Cortex of kidney (tissue), 1 donor: Measurements from ENCODE around the gene CTDSP1.

ENCODE experiments used
- DNase-seq: peaks from one replicate; lab custom pipeline; 2025; lab: John Stamatoyannopoulos, UW

Gene CTDSP1

DNA sequence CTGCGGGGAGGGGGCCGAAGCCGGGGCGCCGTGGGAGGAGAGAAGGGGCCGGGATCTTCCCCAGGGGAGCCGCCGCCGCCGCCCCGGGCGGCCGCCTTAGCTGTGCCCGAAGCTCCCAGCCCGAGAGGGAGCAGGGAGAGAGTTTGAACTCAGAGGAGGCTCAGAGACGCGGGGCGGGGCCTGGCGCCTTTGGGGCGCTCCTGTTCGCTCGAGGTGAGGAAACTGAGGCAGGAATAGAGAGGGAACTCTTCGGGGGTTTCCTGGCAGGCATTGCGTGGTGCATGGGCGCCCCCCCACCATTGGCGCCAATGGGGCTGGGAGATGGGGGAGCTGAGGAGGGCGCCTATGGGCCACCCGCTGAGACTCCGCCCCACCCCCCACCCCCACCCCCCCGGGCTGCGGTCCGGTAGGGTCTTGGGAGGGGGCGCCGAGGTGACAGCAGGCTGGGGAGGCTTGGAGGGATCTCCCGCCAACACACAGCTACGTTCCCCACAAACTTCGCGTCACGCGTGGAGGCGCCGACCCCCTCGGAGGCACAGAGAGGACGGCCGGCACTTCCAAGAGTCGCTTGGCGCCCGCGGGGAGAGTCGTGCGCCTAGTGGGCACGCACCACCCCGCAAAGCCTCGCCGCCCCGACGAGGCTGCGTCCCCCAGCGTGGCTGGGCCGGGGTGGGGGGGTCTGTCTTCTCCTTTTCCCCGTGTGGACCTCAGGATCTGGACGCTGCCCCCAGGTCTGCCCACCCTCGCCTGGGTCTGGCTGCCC lies 680 bp downstream of the CTDSP1 start:
- no peak for DNase-seq

DNA sequence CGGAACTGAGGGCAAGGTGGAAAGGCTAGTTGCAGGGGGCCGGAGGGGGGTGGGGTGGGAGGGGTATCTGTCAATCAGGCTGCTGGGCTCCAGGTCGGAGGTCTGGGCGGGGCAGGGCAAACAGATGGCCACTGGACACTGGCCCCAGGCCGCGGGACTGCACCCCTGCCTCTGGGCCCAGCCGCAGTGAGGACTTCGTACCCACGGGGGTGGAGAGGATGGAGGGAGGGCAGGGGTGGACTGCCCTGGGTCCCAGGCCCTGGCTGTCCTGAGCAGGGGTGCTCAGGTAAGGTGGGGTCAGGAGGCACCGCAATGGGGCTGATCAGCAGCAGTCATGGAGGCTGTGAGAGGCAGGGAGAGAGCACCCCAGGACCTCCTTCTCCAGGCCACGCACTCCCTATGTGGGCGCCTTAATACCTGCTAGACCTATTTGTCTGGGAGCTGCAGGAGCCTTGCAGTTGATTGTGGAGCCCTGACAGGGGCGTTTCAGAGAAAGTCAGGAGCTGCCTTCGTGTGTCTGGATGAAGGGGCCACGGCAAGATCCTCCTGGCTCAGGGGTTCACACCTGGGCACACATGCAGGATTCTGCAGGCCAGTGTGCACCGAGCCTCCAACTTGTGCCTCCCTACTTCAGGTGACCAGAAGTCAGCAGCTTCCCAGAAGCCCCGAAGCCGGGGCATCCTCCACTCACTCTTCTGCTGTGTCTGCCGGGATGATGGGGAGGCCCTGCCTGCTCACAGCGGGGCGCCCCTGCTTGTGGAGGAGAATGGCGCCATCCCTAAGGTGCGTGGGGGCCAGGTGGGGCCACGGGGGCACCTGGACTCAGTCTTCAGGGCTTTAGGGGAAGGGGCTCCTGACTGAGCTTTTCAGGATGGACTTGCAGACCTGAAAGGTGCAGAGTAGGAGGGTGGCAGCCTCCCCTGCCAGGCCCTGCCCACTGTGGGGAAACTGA lies 1.5 kb downstream of the CTDSP1 start:
- no peak for DNase-seq

DNA sequence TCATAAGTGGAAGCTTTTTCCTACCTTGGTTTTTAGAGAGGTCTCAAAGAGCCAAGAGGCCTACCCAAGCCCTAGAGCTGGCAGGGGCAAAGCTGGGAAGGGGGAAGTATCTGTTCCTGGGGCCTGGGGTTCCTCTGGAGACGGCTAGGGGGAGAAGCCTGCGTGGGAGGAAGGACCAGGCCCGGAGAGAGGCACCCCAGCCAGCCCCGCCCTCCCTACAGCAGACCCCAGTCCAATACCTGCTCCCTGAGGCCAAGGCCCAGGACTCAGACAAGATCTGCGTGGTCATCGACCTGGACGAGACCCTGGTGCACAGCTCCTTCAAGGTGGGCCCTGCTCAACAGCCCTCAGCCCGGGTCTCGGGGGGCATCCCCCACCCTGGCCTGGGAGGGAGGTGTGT lies 2.2 kb downstream of the CTDSP1 start:
- no peak for DNase-seq

DNA sequence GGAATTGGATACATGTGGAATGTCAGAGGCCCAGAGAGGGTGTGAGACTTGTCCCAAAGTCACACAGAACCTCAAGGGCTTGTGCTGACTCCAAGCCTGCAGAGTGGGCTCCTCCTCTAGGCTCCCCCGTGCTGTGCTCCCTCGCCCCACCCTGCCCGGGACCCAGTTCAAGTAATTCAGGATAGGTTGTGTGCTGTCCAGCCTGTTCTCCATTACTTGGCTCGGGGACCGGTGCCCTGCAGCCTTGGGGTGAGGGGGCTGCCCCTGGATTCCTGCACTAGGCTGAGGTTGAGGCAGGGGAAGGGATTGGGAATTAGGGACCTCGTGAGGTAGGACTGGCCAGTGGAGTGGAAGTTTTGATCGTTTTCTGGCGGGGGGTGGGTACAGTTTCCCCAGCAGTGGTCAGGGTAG lies 2.8 kb downstream of the CTDSP1 start:
- no peak for DNase-seq

DNA sequence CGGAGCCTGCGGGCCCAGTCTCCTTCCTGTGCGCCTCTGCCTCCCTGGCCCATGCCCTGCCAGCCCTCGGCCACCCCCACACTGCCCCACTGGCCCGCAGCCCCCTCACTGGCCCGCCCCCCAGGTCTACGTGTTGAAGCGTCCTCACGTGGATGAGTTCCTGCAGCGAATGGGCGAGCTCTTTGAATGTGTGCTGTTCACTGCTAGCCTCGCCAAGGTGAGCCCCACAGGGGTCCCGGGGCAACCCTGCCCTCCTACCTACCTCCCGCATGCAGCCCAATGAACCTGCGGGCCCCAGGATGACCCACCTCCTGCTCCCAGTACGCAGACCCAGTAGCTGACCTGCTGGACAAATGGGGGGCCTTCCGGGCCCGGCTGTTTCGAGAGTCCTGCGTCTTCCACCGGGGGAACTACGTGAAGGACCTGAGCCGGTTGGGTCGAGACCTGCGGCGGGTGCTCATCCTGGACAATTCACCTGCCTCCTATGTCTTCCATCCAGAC lies 3.3 kb downstream of the CTDSP1 start:
- DNase-seq: no peak

DNA sequence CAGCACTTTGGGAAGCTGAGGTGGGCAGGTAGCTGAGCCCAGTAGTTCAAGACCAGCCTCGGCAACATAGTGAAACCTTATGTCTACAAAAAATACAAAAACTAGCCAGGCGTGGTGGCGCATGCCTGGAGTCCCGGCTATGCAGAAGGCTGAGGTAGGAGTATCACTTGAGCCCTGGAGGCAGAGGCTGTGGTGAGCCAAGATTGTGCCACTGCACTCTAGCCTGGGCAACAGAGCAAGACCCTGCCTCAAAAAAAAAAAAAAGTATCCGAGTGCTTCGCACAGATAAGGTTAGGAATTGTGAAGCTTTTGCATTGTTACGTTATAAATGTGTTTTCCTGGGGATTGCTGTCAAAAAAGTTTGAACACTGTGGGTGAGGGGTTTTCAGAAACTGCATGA lies 4.1 kb downstream of the CTDSP1 start:
- DNase-seq: no peak

DNA sequence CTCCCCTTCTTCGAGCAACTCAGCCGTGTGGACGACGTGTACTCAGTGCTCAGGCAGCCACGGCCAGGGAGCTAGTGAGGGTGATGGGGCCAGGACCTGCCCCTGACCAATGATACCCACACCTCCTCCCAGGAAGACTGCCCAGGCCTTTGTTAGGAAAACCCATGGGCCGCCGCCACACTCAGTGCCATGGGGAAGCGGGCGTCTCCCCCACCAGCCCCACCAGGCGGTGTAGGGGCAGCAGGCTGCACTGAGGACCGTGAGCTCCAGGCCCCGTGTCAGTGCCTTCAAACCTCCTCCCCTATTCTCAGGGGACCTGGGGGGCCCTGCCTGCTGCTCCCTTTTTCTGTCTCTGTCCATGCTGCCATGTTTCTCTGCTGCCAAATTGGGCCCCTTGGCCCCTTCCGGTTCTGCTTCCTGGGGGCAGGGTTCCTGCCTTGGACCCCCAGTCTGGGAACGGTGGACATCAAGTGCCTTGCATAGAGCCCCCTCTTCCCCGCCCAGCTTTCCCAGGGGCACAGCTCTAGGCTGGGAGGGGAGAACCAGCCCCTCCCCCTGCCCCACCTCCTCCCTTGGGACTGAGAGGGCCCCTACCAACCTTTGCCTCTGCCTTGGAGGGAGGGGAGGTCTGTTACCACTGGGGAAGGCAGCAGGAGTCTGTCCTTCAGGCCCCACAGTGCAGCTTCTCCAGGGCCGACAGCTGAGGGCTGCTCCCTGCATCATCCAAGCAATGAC lies 4.8 kb downstream of the CTDSP1 start:
- no peak for DNase-seq

DNA sequence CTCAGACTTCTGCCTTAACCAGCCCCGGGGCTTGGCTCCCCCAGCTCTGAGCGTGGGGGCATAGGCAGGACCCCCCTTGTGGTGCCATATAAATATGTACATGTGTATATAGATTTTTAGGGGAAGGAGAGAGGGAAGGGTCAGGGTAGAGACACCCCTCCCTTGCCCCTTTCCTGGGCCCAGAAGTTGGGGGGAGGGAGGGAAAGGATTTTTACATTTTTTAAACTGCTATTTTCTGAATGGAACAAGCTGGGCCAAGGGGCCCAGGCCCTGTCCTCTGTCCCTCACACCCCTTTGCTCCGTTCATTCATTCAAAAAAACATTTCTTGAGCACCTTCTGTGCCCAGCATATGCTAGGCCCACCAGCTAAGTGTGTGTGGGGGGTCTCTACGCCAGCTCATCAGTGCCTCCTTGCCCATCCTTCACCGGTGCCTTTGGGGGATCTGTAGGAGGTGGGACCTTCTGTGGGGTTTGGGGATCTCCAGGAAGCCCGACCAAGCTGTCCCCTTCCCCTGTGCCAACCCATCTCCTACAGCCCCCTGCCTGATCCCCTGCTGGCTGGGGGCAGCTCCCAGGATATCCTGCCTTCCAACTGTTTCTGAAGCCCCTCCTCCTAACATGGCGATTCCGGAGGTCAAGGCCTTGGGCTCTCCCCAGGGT lies 5.5 kb downstream of the CTDSP1 start:
- DNase-seq: no peak

DNA sequence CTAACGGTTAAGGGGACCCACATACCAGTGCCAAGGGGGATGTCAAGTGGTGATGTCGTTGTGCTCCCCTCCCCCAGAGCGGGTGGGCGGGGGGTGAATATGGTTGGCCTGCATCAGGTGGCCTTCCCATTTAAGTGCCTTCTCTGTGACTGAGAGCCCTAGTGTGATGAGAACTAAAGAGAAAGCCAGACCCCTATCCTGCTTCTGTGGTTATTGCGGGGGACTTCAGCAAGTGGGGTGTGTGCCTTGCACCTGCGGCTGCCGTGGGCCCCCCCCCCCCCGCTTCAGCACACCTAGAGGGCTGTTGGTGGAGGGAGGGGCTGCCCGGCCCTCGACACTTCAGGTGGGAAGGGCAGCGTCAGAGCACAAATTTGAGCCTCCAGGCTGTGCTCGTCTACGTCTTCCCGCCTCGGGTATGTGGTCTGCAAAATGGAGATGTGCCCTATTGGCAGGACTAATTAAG lies 6.1 kb downstream of the CTDSP1 start:
- DNase-seq: no peak

DNA sequence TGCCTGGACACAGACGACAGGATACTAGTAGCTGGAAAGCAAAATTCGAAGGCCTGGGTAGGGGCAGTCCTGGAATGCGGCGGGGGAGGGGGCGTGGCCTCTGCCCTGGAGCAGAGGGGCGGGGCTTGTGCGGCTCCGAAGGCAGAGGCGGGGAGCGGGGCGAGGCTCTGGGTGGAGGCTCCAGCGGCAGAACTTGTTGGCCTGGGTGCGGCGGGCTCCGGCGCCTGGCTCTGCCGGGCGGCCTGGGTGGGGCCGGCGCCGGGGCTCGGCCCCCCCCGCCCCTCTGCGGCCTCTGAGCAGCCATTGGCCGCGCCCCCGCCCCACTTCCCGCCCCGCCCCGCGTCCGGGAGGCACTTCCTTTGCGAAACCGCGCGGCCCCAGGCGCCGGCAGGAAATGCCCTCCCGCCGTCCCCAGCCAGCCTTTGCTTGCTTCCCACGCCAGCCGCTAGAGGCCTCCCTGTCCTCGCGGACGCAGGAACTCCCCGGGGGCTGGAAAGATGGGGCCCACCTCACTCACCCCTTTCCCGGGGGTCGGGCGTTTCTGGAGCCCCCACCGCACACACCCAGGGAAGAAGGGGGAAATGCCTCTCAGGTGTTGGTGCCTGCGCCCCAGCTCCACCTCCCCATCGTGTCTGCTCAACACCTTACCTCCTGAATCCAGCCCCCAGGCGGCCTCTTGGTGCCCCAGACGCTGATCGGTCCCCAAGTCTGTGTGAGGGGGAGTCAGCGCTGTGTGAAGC lies 6.7 kb downstream of the CTDSP1 start:
- peak; percentile 78 for DNase-seq

DNA sequence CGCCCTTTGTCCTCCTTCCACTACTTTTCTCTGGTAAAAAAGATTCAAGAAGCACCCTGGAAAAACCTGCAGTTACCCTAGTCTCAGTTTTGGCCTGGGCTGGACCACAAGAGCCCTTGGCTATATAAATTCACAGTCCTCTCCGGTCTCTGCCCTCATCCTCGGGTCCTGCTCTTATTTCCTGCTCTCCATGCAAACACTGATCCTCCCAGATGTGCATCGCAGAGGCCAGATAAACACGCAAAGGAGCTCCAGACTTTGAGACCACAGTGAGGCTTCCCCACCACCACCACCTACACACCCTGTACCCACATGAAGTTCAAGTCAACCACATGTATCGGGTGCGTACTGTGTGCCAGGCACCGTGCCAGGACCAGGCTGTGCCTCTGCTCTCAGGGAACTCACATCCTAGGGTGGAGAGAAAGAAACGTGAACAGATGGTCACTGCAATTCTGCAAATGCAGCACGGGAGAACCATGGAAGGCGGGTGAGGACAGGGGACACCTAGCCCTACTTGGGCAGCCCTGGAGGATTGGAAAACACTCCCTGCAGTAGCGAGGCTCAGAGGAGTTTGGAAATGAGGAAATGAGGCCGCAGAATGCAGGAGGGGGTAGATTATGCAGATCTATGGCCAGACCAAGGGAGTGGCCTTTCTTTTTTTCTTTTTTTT lies 7.4 kb downstream of the CTDSP1 start:
- no peak for DNase-seq

DNA sequence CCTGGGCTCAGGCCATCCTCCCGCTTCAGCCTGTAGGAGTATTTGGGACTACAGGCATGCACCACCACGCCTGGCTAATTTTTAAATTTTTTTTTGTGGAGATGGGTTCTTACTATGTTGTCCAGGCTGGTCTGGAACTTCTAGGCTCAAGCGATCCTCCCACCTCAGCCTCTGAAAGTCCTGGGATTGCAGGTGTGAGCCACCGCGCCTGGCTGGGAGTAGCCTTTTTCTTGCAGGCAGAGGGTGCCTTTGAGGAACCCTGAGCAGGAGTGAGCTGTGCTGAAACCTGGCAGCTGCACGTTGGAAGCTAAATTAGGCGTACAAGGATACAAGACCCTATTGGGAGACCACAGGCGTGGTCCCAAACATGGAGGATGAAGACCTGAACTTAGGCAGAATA lies 8.0 kb downstream of the CTDSP1 start:
- no peak for DNase-seq

DNA sequence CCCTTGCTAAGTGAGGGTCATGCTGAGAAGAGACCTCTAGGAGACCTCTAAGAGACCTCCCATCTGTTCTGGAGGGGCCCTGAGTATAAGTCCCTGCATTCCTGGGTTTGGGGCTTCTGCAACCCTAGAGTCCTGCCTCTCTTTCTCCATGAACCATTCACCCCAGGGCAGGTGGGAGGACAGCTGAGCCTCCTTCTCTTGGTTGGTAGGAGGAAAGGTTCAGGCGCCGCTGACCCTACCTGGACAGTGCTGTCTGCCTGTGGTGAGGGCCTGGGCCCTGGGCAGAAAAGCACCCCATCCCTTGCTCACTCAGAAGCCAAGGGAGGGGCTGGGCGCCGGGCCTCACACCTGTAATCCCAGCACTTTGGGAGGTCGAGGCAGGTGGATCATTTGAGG lies 18.7 kb downstream of the CTDSP1 start:
- no peak for DNase-seq

DNA sequence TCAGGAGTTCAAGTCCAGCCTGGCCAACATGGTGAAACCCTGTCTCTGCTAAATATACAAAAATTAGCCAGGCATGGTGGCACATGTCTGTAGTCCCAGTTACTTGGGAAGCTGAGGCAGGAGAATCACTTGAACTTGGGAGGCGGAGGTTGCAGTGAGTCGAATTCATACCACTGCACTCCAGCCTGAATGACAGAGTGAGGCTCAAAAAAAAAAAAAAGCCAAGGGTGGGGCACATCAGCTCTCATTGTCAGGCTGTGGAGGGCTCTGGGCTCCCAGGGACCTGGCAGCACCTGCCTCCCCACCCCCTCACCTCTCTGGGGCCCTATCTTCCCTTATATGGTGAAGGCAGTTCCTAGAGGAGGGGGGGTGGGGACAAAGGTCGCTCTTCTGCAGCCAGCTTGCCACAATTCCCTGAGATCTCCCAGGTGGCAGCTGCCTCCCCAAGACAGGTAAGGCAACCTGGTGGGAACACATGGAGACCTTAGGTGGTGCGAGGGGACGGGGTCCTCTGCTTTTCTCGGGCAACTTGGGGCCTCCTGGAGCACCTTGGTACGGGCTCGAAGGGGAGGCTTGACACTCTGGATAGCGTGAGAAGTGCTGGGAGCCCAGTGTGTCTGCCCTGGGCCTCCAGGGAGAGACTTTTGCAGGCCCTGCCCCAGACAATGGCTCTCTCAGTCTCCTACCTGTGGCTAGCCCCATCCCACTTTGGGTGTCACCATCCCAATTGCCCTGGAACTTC lies 19.2 kb downstream of the CTDSP1 start, which contains the start of gene VIL1:
TSS of gene VIL1 (plus strand) at position 407 of the 742 bp plus-strand sequence. CDS start 4,656 bp downstream, outside the sequence.
- no peak for DNase-seq

DNA sequence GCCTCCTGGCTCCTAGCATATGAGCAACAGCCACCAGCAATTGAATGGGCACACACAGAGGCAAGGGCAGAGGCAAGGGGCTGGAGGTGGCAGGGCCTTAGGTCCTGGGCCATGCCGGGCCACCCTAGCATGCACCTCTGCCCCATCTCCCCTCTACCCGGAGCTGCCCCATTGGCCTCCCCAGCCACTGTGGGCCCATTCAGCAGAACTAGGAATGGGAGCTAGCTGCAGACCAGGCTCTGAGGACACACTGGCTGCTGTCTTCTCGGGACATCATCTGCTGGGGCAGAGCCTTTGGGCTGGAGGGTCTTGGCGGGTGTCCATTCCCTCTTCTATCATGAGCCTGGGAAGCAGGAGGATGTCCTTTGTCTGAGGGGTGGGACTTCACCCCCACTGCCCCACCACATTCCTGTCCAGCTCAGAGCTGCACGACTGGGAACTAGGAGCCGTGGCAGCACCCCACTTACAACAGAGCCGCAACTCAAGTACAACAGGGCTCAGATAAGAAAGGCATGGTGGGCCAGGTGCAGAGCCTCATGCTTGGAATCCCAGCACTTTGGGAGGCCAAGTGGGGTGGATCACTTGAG lies 20.1 kb downstream of the CTDSP1 start:
- no peak for DNase-seq

DNA sequence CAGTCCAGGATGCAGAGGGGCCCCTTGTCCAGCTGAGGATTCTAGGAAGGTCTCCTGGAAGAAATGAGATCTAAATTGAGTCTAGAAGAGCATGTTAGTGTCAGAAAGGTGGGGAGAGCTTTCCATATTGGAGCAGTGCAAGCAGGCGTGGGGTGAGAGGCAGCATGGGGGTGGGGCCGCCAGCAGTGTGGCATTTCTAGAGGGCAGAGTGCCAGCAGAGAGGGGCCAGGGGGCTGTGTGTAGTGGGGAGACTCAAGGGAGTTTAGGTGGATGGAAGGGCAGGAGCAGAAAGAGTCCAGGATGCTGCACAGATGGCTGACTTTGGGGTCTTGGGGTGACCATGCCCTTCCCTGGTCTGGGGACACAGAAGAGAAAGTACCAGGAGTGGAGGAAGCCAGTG lies 21.4 kb downstream of the CTDSP1 start:
- no peak for DNase-seq

DNA sequence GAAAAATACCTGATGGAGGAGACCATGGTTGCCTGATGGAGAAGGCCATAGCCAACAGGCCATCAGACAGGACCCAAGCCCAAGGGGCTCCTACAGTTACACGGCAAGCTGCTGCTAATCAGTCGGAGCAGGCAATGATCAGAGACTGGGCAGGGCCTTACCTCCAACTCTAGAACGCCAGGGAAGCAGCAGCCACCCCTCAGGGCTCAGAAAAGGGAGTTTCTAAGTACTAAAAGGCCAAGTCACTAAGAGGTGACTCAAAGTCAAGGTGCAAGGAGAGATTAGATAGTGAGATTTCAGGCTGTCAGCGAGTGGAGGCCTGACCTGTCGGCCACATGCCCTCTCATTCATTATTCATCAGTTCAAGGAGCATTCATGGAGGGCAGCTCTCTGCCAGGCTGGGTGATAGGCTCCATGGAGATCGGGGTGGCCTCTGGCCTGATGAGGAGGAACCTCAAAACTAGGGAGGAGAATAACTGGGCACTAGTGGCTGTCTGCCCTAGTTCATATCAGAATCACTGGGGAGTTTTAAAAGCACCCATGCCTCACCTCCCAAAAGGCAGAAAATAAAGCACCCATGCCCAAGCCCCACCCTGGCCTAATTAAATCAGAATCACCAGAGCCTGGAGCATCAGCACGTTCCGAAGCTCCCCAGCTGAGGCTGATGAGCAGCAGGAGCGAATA lies 22.9 kb downstream of the CTDSP1 start:
- no peak for DNase-seq

DNA sequence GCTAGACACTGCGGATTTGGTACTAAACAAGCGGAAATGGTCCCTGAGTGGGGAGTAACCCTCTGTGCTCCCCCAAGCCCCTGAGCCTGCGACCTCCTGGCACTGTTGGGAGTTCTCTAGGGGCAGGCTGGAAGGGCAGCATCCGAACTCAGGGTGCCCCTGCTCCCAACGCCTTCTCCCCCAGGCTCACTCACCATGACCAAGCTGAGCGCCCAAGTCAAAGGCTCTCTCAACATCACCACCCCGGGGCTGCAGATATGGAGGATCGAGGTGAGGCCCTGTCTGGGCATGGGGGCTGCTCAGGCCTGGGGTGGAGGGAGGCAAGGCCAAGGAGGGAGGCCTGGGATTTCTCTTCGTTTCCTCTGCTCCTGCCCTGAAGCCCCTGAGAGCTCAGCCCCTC lies 23.9 kb downstream of the CTDSP1 start:
- DNase-seq: no peak

DNA sequence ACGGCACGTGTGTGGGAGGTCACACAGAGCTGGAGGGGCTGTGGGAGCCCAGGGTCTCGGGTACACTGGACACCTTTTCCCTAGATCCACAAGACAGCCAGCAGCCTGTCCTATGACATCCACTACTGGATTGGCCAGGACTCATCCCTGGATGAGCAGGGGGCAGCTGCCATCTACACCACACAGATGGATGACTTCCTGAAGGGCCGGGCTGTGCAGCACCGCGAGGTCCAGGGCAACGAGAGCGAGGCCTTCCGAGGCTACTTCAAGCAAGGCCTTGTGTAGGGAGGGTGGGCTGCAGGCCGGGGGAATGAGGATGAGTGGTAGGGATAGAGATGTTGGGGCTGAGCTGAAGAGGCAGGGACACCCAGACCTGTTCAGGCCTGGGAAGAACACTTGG lies 25.9 kb downstream of the CTDSP1 start:
- DNase-seq: no peak
